NCI-H2171 treated with DMSO at 0.1 percent for 48 hours (cell line): ENCODE measurements around the gene NCAPD3.
A peak's percentile ranks its signal among the peaks of the same experiment; 100 is the strongest.

ENCODE experiments used
- DNase-seq: peaks from one replicate; lab custom pipeline; 2025; lab: John Stamatoyannopoulos, UW

The NCAPD3 gene

GRCh38 chr11:134158023-134158422 is 65.7 kb downstream of the NCAPD3 start:
- no peak for DNase-seq

GRCh38 chr11:134157451-134157850 is 66.3 kb downstream of the NCAPD3 start:
- DNase-seq = no peak

GRCh38 chr11:134155946-134156865 is 67.6 kb downstream of the NCAPD3 start:
- DNase-seq = no peak

GRCh38 chr11:134155456-134155855 is 68.3 kb downstream of the NCAPD3 start:
- DNase-seq = no peak

- DNase-seq = no peak
Measured at GRCh38 chr11:134154441-134154840, 69.3 kb downstream of the NCAPD3 start.

GRCh38 chr11:134153147-134153905 is 70.4 kb downstream of the NCAPD3 start:
- DNase-seq = no peak

- DNase-seq = no peak
Measured at GRCh38 chr11:134152696-134153095, 71.1 kb downstream of the NCAPD3 start.

GRCh38 chr11:134151083-134151747 is 72.6 kb downstream of the NCAPD3 start:
- DNase-seq = no peak

- DNase-seq = no peak
Measured at GRCh38 chr11:134150195-134150903, 73.4 kb downstream of the NCAPD3 start.

GRCh38 chr11:134149371-134149770 is 74.4 kb downstream of the NCAPD3 start:
- DNase-seq = no peak

- DNase-seq = no peak
Measured at GRCh38 chr11:134146598-134146997, 77.2 kb downstream of the NCAPD3 start.

GRCh38 chr11:134145715-134146114 is 78.1 kb downstream of the NCAPD3 start:
- DNase-seq = no peak

- no peak for DNase-seq
Measured at GRCh38 chr11:134144744-134145143, 79.0 kb downstream of the NCAPD3 start.

- no peak for DNase-seq
Measured at GRCh38 chr11:134143801-134144200, 80.0 kb downstream of the NCAPD3 start.

- DNase-seq = no peak
Measured at GRCh38 chr11:134142536-134142935, 81.2 kb downstream of the NCAPD3 start.

GRCh38 chr11:134140961-134141490 is 82.7 kb downstream of the NCAPD3 start:
- no peak for DNase-seq

GRCh38 chr11:134139873-134140331 is 83.9 kb downstream of the NCAPD3 start:
- peak; percentile 51 for DNase-seq

GRCh38 chr11:134139303-134139872 is 84.4 kb downstream of the NCAPD3 start:
- no peak for DNase-seq

- DNase-seq = no peak
Measured at GRCh38 chr11:134138376-134138775, 85.4 kb downstream of the NCAPD3 start.

GRCh38 chr11:134134167-134134566 is 89.6 kb downstream of the NCAPD3 start:
- no peak for DNase-seq

- no peak for DNase-seq
Measured at GRCh38 chr11:134132808-134133207, 91.0 kb downstream of the NCAPD3 start.
